Smooth muscle cell (in vitro differentiated cells): ENCODE results near the gene PYGL. TPM values are rescaled to one million over a fixed set of nuclear protein-coding genes. Genes with fewer than 3 reads are reported as not detected.

Experiments used
- DNase-seq: peaks from one replicate; lab custom pipeline; 2025; ENCODE audit not compliant: unreplicated experiment; lab: John Stamatoyannopoulos, UW
- H2AFZ ChIP-seq: fragments of 200-600 bp; sonication (generic); 2 replicates; pipeline ENCODE4 v1.6.0; 2016; ENCODE audit warnings: antibody characterized with exemption, low read depth, mild to moderate bottlenecking
- H3F3A ChIP-seq: fragments of 200-600 bp; sonication (generic); 2 replicates; pipeline ENCODE4 v1.6.0; 2017; ENCODE audit warnings: antibody characterized with exemption, low read depth
- H3K27ac ChIP-seq: fragments of 200-600 bp; sonication (generic); 2 replicates; pipeline ENCODE4 v1.5.1; 2016; ENCODE audit warnings: low read depth, mild to moderate bottlenecking
- H3K27me3 ChIP-seq: fragments of 200-600 bp; sonication (generic); 2 replicates; pipeline ENCODE4 v1.6.1; 2016; ENCODE audit warnings: low read depth, mild to moderate bottlenecking
- H3K36me3 ChIP-seq: fragments of 200-600 bp; sonication (generic); 2 replicates; pipeline ENCODE4 v1.5.1; 2016; ENCODE audit warnings: low read depth
- H3K4me1 ChIP-seq: fragments of 200-600 bp; sonication (generic); 2 replicates; pipeline ENCODE4 v1.5.1; 2016; ENCODE audit warnings: low read depth
- H3K4me2 ChIP-seq: fragments of 200-600 bp; sonication (generic); 2 replicates; pipeline ENCODE4 v1.6.0; 2016; ENCODE audit warnings: mild to moderate bottlenecking
- H3K4me3 ChIP-seq: fragments of 200-600 bp; sonication (generic); 2 replicates; pipeline ENCODE4 v1.5.1; 2016; ENCODE audit warnings: mild to moderate bottlenecking
- H3K79me2 ChIP-seq: fragments of 200-600 bp; sonication (generic); 2 replicates; pipeline ENCODE4 v1.6.0; 2016; ENCODE audit warnings: low read depth, mild to moderate bottlenecking
- H3K9ac ChIP-seq: fragments of 200-600 bp; sonication (generic); 2 replicates; pipeline ENCODE4 v1.6.0; 2016; ENCODE audit warnings: low read depth
- H3K9me3 ChIP-seq: fragments of 200-600 bp; sonication (generic); replicated peaks from 2 replicates; pipeline ENCODE4 v1.5.1; 2016; ENCODE audit warnings: low read depth
- H4K20me1 ChIP-seq: fragments of 200-600 bp; sonication (generic); 2 replicates; pipeline ENCODE4 v1.6.0; 2016; ENCODE audit warnings: low read depth
- WGBS: methylation state at CpG from one replicate; pipeline ENCODE4 v1.1.7; 2016; ENCODE audit warnings: low lambda C conversion rate; 5-methylcytosine and 5-hydroxymethylcytosine counted together
- polyA plus RNA-seq: library from polyadenylated mRNA; unstranded; fragments of >200 nt; fragmentation: Nextera tagmentation; extraction: Ambion mirVana; gene quantifications from 2 replicates; pipeline ENCODE4 v1.2.1, GENCODE V29; 2016
- total RNA-seq: library from RNA; depleted of rRNA; stranded (reverse); fragments of >200 nt; gene quantifications from 2 replicates; pipeline ENCODE4 v1.2.3, GENCODE V29; 2014
- TF ChIP-seq, protein P1 (sequence below): fragments of 200-600 bp; sonication (generic); IDR thresholded peaks from 2 replicates; pipeline ENCODE4 v1.5.1; 2017; ENCODE audit warnings: borderline replicate concordance, mild to moderate bottlenecking, antibody characterized with exemption; ENCODE audit not compliant: insufficient read depth, poor library complexity, severe bottlenecking

The PYGL gene
- total and polyA plus RNA-seq, 2 experiments from 2014 or later: 23.4 to 43.0 TPM

DNA sequence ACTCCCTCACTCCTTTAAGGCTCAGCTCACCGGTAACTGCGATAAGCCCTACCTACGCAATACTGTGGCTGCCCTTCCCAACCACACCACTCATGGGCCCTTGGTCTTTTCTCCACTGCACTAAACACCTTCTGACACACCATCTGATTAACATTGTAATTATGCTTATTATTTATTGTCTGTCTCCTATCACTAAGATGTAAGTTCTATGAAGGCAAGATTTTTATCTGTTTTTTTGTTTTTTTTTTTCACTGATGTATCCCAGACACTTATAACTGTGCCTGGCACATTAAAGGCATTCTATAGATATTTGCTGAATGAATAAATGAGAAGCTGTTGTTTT, 34.2 kb upstream of the PYGL start:
- Histone ChIP-seq H2AFZ (no peak overlapping the region), H3K4me1 (no peaks in the 10 kb centered on the region), H4K20me1 (no peaks in the 10 kb centered on the region), H3K9me3 (no peaks in the 10 kb centered on the region), H3F3A (no peaks in the 10 kb centered on the region), H3K27me3 (peaks cover 17% of the 10 kb centered on the region), H3K79me2 (no peaks in the 10 kb centered on the region), H3K4me2 (no peak overlapping the region), H3K27ac (no peak overlapping the region), H3K4me3 (no peak overlapping the region), H3K36me3 (no peaks in the 10 kb centered on the region), H3K9ac (no peak overlapping the region)
- TF ChIP-seq, protein P1, sequence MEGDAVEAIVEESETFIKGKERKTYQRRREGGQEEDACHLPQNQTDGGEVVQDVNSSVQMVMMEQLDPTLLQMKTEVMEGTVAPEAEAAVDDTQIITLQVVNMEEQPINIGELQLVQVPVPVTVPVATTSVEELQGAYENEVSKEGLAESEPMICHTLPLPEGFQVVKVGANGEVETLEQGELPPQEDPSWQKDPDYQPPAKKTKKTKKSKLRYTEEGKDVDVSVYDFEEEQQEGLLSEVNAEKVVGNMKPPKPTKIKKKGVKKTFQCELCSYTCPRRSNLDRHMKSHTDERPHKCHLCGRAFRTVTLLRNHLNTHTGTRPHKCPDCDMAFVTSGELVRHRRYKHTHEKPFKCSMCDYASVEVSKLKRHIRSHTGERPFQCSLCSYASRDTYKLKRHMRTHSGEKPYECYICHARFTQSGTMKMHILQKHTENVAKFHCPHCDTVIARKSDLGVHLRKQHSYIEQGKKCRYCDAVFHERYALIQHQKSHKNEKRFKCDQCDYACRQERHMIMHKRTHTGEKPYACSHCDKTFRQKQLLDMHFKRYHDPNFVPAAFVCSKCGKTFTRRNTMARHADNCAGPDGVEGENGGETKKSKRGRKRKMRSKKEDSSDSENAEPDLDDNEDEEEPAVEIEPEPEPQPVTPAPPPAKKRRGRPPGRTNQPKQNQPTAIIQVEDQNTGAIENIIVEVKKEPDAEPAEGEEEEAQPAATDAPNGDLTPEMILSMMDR: no peak
- WGBS: 82% methylated on average over 3 of the region's 3 CpGs
- no peak for DNase-seq

DNA sequence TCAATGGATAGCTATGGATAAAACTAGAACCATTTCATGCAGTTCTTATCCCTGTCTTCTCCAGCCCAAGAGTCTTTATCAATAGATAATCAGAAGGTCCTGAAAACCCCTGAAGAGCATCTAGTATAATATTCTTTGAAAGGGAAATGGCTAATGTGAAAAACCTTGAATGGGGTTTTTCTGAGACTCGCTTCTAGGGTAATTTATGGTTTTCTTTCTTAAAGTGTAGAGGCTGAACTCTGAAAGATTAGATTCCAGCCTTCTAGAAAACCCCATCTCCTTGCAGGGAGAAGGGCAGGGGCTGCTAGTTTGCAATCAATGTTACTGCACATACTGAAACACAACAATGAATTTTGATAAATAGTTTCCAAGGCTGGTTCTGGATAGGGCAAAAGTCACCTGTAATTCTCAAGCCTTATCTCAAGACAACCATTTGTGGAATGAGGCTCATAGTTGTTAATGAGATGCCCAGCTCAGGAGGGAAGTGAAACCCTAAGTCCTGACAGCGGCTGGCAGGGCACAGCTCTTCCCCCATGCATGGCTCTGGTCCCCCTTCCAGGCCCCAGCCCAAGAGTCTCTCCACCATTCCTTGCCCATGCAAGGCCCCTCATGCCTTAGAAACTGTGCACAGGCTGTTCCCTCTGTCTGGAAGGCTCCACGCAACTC, 33.7 kb upstream of the PYGL start:
- Histone ChIP-seq H3K9ac (no peak overlapping the region), H3K4me1 (no peaks in the 10 kb centered on the region), H2AFZ (no peak overlapping the region), H3K4me2 (no peak overlapping the region), H3K27ac (no peak overlapping the region), H3K36me3 (no peaks in the 10 kb centered on the region), H3K4me3 (no peak overlapping the region), H3K27me3 (peaks cover 17% of the 10 kb centered on the region), H3K79me2 (no peaks in the 10 kb centered on the region), H3K9me3 (no peaks in the 10 kb centered on the region), H3F3A (no peaks in the 10 kb centered on the region), H4K20me1 (no peaks in the 10 kb centered on the region)
- TF ChIP-seq, protein P1: no peak
- WGBS: 92% methylated on average over 3 of the region's 3 CpGs
- DNase-seq: no peak

DNA sequence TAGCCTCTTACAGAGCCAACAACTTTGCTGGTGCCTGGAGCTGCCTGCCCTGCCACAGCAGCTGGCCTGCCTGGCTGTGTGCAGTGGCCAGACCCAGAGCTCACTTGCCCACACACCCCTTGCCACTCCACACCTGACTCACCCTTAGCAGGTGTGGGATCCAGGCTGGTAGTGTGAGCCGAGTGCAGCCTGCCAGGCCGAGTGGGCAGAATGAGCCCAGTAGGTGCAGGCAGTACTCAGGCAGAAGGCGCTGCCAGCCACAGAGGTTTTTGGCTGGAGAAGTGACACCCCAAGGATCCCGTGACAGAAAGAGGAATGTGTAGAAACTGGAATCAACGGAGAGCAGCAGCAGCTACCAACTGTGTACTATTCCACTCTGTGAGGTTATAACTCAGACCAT, 29.8 kb upstream of the PYGL start:
- Histone ChIP-seq H3K9ac (no peak overlapping the region), H4K20me1 (no peaks in the 10 kb centered on the region), H2AFZ (no peak overlapping the region), H3K27ac (no peak overlapping the region), H3K4me3 (no peak overlapping the region), H3K9me3 (no peaks in the 10 kb centered on the region), H3K36me3 (no peaks in the 10 kb centered on the region), H3K79me2 (no peaks in the 10 kb centered on the region), H3K4me2 (no peak overlapping the region), H3F3A (no peaks in the 10 kb centered on the region), H3K4me1 (no peaks in the 10 kb centered on the region), H3K27me3 (peaks cover 6% of the 10 kb centered on the region)
- no peak for DNase-seq
- TF ChIP-seq, protein P1: no peak
- 86% methylated on average over 5 of the region's 5 CpGs for WGBS

GRCh38 chr14:50972734-50973133, 28.5 kb upstream of the PYGL start:
- Histone ChIP-seq H3K4me2 (no peak overlapping the region), H3K79me2 (no peaks in the 10 kb centered on the region), H3K36me3 (no peaks in the 10 kb centered on the region), H3K9me3 (no peaks in the 10 kb centered on the region), H3K27ac (no peak overlapping the region), H3F3A (no peaks in the 10 kb centered on the region), H3K27me3 (peaks cover 6% of the 10 kb centered on the region), H2AFZ (no peak overlapping the region), H3K4me1 (no peaks in the 10 kb centered on the region), H4K20me1 (no peaks in the 10 kb centered on the region), H3K4me3 (no peak overlapping the region), H3K9ac (no peak overlapping the region)
- TF ChIP-seq, protein P1: no peak
- no peak for DNase-seq
- WGBS: 87% methylated on average over 8 of the region's 11 CpGs
